Motor neuron (in vitro differentiated cells): ENCODE measurements around the gene PRKCA. TPM values are rescaled to one million over a fixed set of nuclear protein-coding genes. Genes with fewer than 3 reads are reported as not detected.
A peak's percentile ranks its signal among the peaks of the same experiment; 100 is the strongest.

ENCODE experiments used
- ATAC-seq, 8 experiments: fragments of 200-7000 bp; cut with Tn5 transposase; replicated peaks in 6 of 8; 2 replicates each; pipeline ENCODE4 v1.8.0; 2021; ENCODE audit warnings: mild to moderate bottlenecking in 8 of 8, moderate library complexity in 8 of 8
- H3K27ac ChIP-seq, 2 donors: fragments of 250-450 bp; sonication (Bioruptor Pico); 2 replicates each; pipeline ENCODE4 v1.9.0; 2021; ENCODE audit warnings: antibody characterized with exemption in 2 of 2, mild to moderate bottlenecking in 2 of 2, moderate library complexity in 1 of 2
- H3K4me1 ChIP-seq, 2 donors: fragments of 250-450 bp; sonication (Bioruptor Pico); replicated peaks in 1 of 2; 2 replicates each; pipeline ENCODE4 v1.6.1; 2021; ENCODE audit warnings: antibody characterized with exemption in 2 of 2, mild to moderate bottlenecking in 2 of 2, moderate library complexity in 1 of 2
- H3K4me3 ChIP-seq, 5 donors: fragments of 250-450 bp; sonication (Bioruptor Pico); 2 replicates each; pipeline ENCODE4 v1.9.0; 2021; ENCODE audit warnings: antibody characterized with exemption in 5 of 5, mild to moderate bottlenecking in 5 of 5, moderate library complexity in 4 of 5
- WGBS, 10 experiments: fragments of 450-650 bp; shearing (Covaris generic); methylation state at CpG; one replicate each; pipeline ENCODE4 v1.0.0; 2022; 5-methylcytosine and 5-hydroxymethylcytosine counted together
- in situ Hi-C, 9 experiments: fragments of 400-800 bp; cut with MboI; loops; one replicate each; pipeline ENCODE4 v1.15.0; 2021; ENCODE audit warnings: low sequenced_read_pairs in 9 of 9, low pct_unique_long_range_greater_than_20kb in 2 of 9; ENCODE audit not compliant: unreplicated experiment in 9 of 9
- total RNA-seq, 8 experiments: library from RNA; unstranded; fragments of 300-600 nt; gene quantifications; 2 replicates each; pipeline versions ENCODE4 v1.2.3 to v1.2.4, GENCODE V29; 2022

Gene PRKCA
- total RNA-seq, 8 experiments from 2014 or later, result 5.6 to 38.8 (median 8.7) TPM

- no peak for ATAC-seq
Observed at GRCh38 chr17:66764506-66764905, 462.1 kb downstream of the PRKCA start.

DNA sequence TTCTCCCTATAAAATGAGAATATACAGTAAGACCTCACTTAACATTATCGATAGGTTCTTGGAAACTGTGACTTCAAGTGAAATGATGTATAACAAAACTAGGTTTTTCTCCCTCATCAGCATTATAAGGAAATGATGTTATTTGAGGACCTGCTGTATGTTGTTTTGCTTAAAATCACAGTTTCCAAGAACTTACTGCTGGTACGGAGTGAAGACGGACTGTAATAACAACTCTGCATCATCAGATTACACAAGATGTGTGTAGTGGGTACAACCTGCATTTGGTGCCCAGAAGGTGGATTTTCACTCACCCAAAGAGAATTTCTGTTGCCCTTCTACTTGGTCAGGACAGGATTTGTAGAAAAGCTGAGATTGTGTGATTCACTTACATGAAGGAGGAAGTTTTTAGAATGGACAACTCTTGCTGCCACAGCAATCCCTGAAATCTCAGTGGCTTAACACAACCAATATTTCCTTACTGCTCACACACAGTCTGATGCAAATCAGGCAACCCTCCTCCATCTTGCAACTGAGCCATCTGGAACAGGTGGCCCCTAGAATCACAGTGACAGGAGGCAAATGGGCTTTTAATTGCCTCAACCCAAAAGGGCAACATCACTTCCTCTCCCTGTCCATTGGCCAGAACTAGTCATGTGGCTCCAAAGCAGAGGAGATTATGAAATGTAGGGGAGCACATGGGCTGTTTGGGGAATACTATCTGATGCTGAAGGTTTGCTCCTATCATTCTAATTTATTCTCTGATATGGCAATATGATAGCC lies 464.9 kb downstream of the PRKCA start:
- in situ Hi-C loops, result no loop called here
- WGBS, 10 experiments, result 83 to 100% (median 100%) methylated on average over 1 to 3 of the region's 3 CpGs; no CpG with 5 or more reads in 3 of the 10 experiments
- ATAC-seq, result peak in 5 of 8 experiments; percentile 66 to 98 (median 95)

More at GRCh38 chr17:66764506-66764905, 462.1 kb downstream of the PRKCA start:
- peaks cover 4% of the 10 kb centered on the region in 2 donors for H3K4me1 ChIP-seq
- H3K27ac ChIP-seq, result no peak overlapping the region
- in situ Hi-C loops, result no loop called here
- WGBS, 10 experiments, result 73 to 100% (median 84%) methylated on average over 1 to 2 of the region's 2 CpGs; no CpG with 5 or more reads in 6 of the 10 experiments
- H3K4me3 ChIP-seq, result no peak overlapping the region

DNA sequence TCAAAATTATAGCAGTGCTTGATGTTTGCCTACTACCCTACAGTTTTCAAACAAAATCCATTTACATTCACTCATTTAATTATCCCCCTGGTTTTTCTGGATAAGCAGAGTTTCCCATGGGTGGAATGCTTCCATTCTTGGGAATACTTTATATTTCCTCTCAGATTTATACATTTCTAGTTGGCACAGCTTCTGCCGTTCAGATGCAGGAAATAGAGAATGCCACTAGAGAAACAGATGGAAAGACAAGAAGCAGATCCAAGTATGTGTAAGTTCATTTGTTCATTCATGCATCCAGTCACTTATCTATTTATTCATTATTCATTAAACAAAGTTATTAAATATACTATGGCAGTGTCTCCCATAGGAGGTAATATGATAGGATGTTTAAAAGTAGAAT lies 467.5 kb downstream of the PRKCA start:
- in situ Hi-C loops, result no loop called here

More for the DNA sequence above, 464.9 kb downstream of the PRKCA start:
- Histone ChIP-seq H3K4me1 (peaks cover 4% of the 10 kb centered on the region in 2 donors), H3K27ac (peak overlapping the region in 1 of 2 donors; percentile 74), H3K4me3 (no peak overlapping the region)

DNA sequence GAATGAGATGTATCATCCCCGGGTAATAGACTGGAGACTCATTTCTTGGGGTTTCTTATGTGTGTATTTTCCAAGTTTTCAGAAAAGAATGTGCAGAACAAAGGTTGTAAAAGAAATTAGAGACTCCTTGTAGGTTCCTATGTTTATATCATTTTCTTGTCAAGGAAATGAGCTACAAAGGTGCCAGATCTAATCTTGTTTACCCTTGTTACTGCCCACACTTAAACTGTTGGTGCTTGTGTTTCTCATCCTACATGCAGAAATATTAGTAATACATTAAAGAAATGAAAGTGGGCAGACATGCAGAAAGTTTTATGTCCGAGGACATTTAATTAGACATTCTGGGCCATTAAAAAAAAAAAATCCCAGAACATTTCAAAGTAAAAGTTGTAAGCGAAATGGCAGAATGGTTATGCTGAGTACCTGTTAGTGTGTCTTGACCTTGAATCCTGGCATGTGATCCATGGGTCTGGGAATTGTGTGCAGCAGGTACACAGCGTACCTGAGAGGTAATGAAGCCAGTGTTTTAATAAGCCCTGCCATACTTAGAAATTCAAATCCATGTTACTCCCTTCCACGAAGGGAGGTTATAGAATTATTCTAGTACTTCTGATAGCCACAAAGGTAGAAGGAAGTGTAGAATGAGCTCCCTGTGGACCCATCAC lies 469.9 kb downstream of the PRKCA start:
- peaks cover 2 to 4% of the 10 kb centered on the region in 2 donors for H3K4me1 ChIP-seq
- in situ Hi-C loops, result no loop called here
- no peak overlapping the region for H3K4me3 ChIP-seq
- H3K27ac ChIP-seq, result no peak overlapping the region
- no peak for ATAC-seq
- WGBS, 10 experiments, result 46 to 89% (median 78%) methylated on average over 2 to 5 of the region's 5 CpGs; no CpG with 5 or more reads in 1 of the 10 experiments

More for the DNA sequence above, 467.5 kb downstream of the PRKCA start:
- H3K4me1 ChIP-seq, result peaks cover 4% of the 10 kb centered on the region in 2 donors
- H3K27ac ChIP-seq, result no peak overlapping the region
- no peak for ATAC-seq
- 44 to 100% (median 83%) methylated on average over 1 of the region's 1 CpG; no CpG with 5 or more reads in 3 of the 10 experiments for WGBS, 10 experiments
- no peak overlapping the region for H3K4me3 ChIP-seq

GRCh38 chr17:66775271-66775670 lies 472.9 kb downstream of the PRKCA start:
- in situ Hi-C loops, result no loop called here
- 76 to 100% (median 88%) methylated on average over 2 to 6 of the region's 6 CpGs; no CpG with 5 or more reads in 3 of the 10 experiments for WGBS, 10 experiments
- ATAC-seq, result no peak

DNA sequence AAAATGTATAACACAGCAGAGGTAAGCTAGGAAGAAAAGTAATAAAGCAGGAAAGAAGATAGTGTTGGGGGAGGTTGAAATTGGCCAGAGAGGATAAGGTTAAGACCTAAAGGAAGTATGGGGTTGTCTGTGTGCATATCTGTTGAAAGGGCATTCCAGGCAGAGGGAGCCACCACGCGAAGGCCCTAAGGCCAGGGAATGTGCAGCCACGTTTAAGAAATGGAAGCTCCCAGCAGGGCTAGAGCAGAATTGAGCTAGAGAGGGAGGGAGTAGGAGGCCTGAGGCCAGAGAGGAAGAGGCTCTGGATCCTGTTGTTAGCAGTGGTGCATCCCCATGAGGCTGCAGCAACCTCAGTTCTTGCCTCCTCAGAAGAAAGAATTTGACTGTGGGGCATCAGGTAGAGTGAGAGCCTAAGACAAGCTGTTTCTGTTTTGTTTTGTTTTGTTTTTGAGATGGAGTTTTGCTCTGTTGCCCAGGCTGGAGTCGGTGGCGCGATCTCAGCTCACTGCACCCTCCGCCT lies 473.5 kb downstream of the PRKCA start:
- peak in 1 of 8 experiments; percentile 23 for ATAC-seq
- 59 to 100% (median 74%) methylated on average over 1 to 7 of the region's 7 CpGs; no CpG with 5 or more reads in 4 of the 10 experiments for WGBS, 10 experiments
- in situ Hi-C loops, result no loop called here
- no peak overlapping the region for H3K4me3 ChIP-seq
- H3K4me1 ChIP-seq, result peaks cover 22 to 24% of the 10 kb centered on the region in 2 donors
- no peak overlapping the region for H3K27ac ChIP-seq

More at GRCh38 chr17:66775271-66775670, 472.9 kb downstream of the PRKCA start:
- no peak overlapping the region for H3K27ac ChIP-seq
- H3K4me1 ChIP-seq, result peaks cover 22 to 24% of the 10 kb centered on the region in 2 donors
- H3K4me3 ChIP-seq, result no peak overlapping the region

DNA sequence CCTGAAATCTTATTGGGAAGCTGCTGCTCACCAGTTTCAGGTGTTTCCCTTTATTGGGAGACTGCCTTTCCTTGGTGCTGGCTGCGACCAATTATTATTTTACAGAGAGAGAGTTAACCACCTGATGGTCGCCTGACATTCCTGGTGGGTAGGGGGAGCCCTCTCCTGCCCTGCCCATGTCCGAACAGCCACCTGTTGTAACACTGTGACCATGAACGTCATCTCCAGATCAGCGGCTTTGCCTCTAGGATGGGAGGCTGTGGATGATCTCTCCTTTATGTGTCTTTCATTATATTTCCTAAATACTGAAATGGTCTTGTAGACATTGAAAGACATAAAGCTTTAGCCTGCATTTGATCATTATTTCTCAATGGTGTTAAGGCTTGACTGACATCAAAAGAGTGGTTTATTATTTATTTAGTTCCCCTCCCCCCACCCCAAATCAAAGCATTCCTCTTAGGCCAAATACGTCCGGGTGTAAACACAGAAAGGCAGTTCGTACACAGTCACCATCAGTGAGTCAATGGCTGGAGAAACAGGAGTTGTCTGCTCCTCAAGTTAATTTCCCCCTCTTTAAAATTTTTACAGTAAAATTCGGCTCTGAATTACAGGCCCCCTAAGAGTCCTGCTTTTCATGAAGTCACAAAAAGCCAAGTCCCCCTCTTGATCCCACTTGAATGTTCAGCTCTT lies 474.7 kb downstream of the PRKCA start:
- Histone ChIP-seq H3K4me3 (no peak overlapping the region), H3K4me1 (peaks cover 22 to 24% of the 10 kb centered on the region in 2 donors), H3K27ac (no peak overlapping the region)
- 0 to 100% (median 61%) methylated on average over 1 to 6 of the region's 9 CpGs for WGBS, 10 experiments
- ATAC-seq, result peak in 1 of 8 experiments; percentile 13
- in situ Hi-C loops, result no loop called here

DNA sequence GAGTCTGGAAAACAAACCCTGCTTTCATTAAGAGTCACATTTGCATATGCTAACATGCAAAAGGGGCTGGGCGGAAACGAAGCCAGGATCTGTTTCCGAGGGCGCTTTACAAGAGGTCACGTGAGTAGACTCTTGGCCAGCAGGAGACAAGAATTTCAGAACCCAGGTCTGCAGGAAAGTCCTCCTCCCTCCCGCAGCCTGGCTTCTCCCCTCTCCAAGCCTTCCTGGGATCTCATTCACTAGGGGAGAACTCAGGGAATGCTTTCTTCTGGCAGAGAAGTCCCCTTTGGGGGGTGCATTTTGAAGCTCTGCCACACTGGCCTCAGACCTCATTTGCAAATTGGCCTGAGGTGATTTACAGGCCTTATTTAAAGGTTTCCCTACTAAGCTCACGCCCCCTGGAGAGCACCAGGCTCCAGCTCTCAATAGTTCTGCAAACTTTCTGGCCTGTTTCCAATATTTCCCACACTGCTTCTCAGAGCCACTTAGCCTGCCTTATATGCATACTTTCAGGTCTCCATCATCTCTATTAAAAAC lies 475.3 kb downstream of the PRKCA start:
- 0 to 78% (median 56%) methylated on average over 1 to 7 of the region's 7 CpGs; no CpG with 5 or more reads in 4 of the 10 experiments for WGBS, 10 experiments
- no peak overlapping the region for H3K4me3 ChIP-seq
- no peak overlapping the region for H3K27ac ChIP-seq
- peak; percentile 38 to 89 (median 62) for ATAC-seq
- in situ Hi-C loops, result no loop called here
- H3K4me1 ChIP-seq, result peaks cover 22 to 24% of the 10 kb centered on the region in 2 donors

GRCh38 chr17:66778531-66779236 lies 476.3 kb downstream of the PRKCA start:
- ATAC-seq, result peak in 5 of 8 experiments; percentile 26 to 68 (median 63)
- in situ Hi-C loops, result no loop called here
- no peak overlapping the region for H3K4me3 ChIP-seq
- 29 to 100% (median 62%) methylated on average over 1 to 8 of the region's 11 CpGs; no CpG with 5 or more reads in 2 of the 10 experiments for WGBS, 10 experiments
- H3K4me1 ChIP-seq, result peaks cover 22 to 24% of the 10 kb centered on the region in 2 donors
- peak overlapping the region; percentile 3 to 36 for H3K27ac ChIP-seq

GRCh38 chr17:66779237-66779606 lies 476.8 kb downstream of the PRKCA start:
- WGBS, 10 experiments, result 47 to 100% (median 65%) methylated on average over 1 to 6 of the region's 6 CpGs; no CpG with 5 or more reads in 3 of the 10 experiments
- Histone ChIP-seq H3K4me3 (no peak overlapping the region), H3K4me1 (peaks cover 22 to 24% of the 10 kb centered on the region in 2 donors), H3K27ac (peak overlapping the region in 1 of 2 donors; percentile 2)
- in situ Hi-C loops, result no loop called here
- peak in 5 of 8 experiments; percentile 51 to 79 (median 66) for ATAC-seq

DNA sequence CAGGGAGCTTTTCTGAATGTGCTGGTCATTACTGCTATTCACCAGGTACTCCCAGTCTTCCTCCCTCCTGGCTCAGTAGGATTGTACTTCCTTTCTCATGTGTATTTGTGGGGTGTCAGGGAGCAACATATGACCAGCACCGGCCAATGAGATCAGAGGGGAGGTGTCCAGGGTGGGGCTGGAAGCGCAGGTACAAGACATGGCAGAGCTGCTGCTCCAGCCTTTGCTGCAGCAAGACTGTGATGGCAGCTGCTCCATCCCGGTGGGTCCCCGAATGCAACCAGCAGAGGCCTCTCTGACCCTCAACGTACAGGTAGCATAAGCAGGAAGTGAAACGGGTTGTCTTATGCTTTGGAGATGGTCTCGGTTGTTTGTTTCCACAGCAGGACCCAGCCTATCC lies 478.7 kb downstream of the PRKCA start:
- WGBS, 10 experiments, result 80 to 100% methylated on average over 1 to 6 of the region's 7 CpGs; no CpG with 5 or more reads in 8 of the 10 experiments
- in situ Hi-C loops, result no loop called here
- no peak for ATAC-seq
- peaks cover 22 to 24% of the 10 kb centered on the region in 2 donors for H3K4me1 ChIP-seq
- no peak overlapping the region for H3K4me3 ChIP-seq
- no peak overlapping the region for H3K27ac ChIP-seq

DNA sequence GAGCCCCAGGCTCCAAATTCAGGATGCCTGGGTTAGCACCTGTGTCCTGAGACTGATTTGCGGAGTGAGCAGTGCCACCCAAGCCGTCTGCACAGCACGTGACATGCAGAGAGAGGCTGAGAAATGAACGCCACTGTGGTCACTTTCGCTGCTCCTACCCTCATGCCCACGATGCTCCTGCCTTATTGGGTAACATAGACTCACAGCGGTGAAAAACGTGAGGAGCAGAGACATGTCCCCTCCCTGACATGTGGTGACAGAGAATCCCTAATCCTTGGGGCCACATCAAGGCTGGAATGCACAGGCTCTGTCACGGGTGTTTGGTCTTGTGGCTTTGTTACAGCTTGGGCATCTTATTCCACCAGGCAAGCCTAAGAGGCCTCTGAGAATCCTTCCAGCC lies 480.4 kb downstream of the PRKCA start:
- Histone ChIP-seq H3K27ac (no peak overlapping the region), H3K4me3 (no peak overlapping the region), H3K4me1 (peaks cover 17 to 19% of the 10 kb centered on the region in 2 donors)
- WGBS, 10 experiments, result 0 to 100% (median 70%) methylated on average over 1 to 7 of the region's 9 CpGs; no CpG with 5 or more reads in 3 of the 10 experiments
- in situ Hi-C loops, result no loop called here
- no peak for ATAC-seq
